ENCODE results near the gene HDGFL3. TPM values are rescaled to one million over a fixed set of nuclear protein-coding genes. Genes with fewer than 3 reads are reported as not detected.
A peak's percentile ranks its signal among the peaks of the same experiment; 100 is the strongest.

The HDGFL3 gene
- total and polyA plus RNA-seq, 9 of the 15 experiments (the other 6 are each of a cell fraction or from before 2014, with no cell fraction given): 6.7 to 42.0 (median 31.4) TPM

- TF ChIP-seq CTBP1 (IDR thresholded peaks at IDR 0.05; ENCODE audit: borderline replicate concordance) (peak; percentile 43; the same call in 1 of the 2 replicates), EP300 (IDR thresholded peaks at IDR 0.05; ENCODE audit: low read length) (peak; percentile 38; the same call in 1 of the 2 replicates), KDM2B (CRISPR knock-in tag; IDR thresholded peaks at IDR 0.05) (no peak), KLF6 (CRISPR knock-in tag; IDR thresholded peaks at IDR 0.05; ENCODE audit: borderline replicate concordance) (no peak), CBFA2T3 (IDR thresholded peaks at IDR 0.05) (peak; percentile 55), RBBP5 (IDR thresholded peaks at IDR 0.05; ENCODE audit: borderline replicate concordance, insufficient read depth, low read length, poor library complexity, severe bottlenecking) (no peak), POLR3G (IDR thresholded peaks at IDR 0.05; ENCODE audit: extremely low read depth, insufficient read length, insufficient replicate concordance) (no peak), ZNF282 (CRISPR knock-in tag; IDR thresholded peaks at IDR 0.05) (no peak), TFAM (CRISPR knock-in tag; conservative IDR thresholded peaks at IDR 0.05) (no peak), DACH1 (IDR thresholded peaks at IDR 0.05; ENCODE audit: partially characterized antibody) (no peak), KLF10 (CRISPR knock-in tag; IDR thresholded peaks at IDR 0.05) (no peak), CBFB (CRISPR knock-in tag; IDR thresholded peaks at IDR 0.05) (no peak), BRD4 (IDR thresholded peaks at IDR 0.05) (no peak), ZBTB1 (CRISPR knock-in tag; IDR thresholded peaks at IDR 0.05; ENCODE audit: borderline replicate concordance, low read depth) (no peak), REST (IDR thresholded peaks at IDR 0.05; ENCODE audit: borderline replicate concordance) (no peak; the same call in 1 of the 2 replicates), REST (CRISPR knock-in tag; IDR thresholded peaks at IDR 0.05; ENCODE audit: low read depth) (no peak), NR3C1 (CRISPR knock-in tag; IDR thresholded peaks at IDR 0.05) (no peak)
- TF ChIP-seq, protein P1, sequence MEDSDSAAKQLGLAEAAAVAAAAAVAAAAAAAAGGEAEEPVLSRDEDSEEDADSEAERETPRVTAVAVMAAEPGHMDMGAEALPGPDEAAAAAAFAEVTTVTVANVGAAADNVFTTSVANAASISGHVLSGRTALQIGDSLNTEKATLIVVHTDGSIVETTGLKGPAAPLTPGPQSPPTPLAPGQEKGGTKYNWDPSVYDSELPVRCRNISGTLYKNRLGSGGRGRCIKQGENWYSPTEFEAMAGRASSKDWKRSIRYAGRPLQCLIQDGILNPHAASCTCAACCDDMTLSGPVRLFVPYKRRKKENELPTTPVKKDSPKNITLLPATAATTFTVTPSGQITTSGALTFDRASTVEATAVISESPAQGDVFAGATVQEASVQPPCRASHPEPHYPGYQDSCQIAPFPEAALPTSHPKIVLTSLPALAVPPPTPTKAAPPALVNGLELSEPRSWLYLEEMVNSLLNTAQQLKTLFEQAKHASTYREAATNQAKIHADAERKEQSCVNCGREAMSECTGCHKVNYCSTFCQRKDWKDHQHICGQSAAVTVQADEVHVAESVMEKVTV (CRISPR knock-in tag; IDR thresholded peaks at IDR 0.05): no peak
- TF ChIP-seq, protein P2, sequence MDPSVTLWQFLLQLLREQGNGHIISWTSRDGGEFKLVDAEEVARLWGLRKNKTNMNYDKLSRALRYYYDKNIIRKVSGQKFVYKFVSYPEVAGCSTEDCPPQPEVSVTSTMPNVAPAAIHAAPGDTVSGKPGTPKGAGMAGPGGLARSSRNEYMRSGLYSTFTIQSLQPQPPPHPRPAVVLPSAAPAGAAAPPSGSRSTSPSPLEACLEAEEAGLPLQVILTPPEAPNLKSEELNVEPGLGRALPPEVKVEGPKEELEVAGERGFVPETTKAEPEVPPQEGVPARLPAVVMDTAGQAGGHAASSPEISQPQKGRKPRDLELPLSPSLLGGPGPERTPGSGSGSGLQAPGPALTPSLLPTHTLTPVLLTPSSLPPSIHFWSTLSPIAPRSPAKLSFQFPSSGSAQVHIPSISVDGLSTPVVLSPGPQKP (CRISPR knock-in tag; IDR thresholded peaks at IDR 0.05): no peak
These were observed 124.8 kb downstream of the HDGFL3 start (continued) for GRCh38 chr15:83082730-83083386.
